ENCODE measurements around the gene LARP4B.

GRCh38 chr10:895324-895723, 36.2 kb downstream of the LARP4B start:
- TF ChIP-seq CTCF (IDR thresholded peaks at IDR 0.05 in 2 of 3, conservative IDR thresholded peaks at IDR 0.05 in 1 of 3; ENCODE audit: borderline replicate concordance in 1 of 3, insufficient read depth in 1 of 3, low read depth in 2 of 3, low read length in 2 of 3) (no peak), SRF (IDR thresholded peaks at IDR 0.05; ENCODE audit: low read depth) (no peak), MAX (IDR thresholded peaks at IDR 0.05) (no peak), EZH2phosphoT487 (IDR thresholded peaks at IDR 0.05; ENCODE audit: borderline replicate concordance) (no peak), JUND (IDR thresholded peaks at IDR 0.05) (no peak), ATF3 (IDR thresholded peaks at IDR 0.05) (no peak), RAD21 (IDR thresholded peaks at IDR 0.05; ENCODE audit: low read depth) (no peak), TCF7L2 (IDR thresholded peaks at IDR 0.05; ENCODE audit: borderline replicate concordance, extremely low read depth, insufficient read depth, insufficient read length) (no peak), POLR2A (IDR thresholded peaks at IDR 0.05; ENCODE audit: borderline replicate concordance, extremely low read depth, insufficient read depth, insufficient read length) (no peak), EZH2 (IDR thresholded peaks at IDR 0.05) (no peak), SIN3A (IDR thresholded peaks at IDR 0.05; ENCODE audit: low read depth) (no peak), ZFX (IDR thresholded peaks at IDR 0.05) (no peak)
- TF ChIP-seq, protein P1, sequence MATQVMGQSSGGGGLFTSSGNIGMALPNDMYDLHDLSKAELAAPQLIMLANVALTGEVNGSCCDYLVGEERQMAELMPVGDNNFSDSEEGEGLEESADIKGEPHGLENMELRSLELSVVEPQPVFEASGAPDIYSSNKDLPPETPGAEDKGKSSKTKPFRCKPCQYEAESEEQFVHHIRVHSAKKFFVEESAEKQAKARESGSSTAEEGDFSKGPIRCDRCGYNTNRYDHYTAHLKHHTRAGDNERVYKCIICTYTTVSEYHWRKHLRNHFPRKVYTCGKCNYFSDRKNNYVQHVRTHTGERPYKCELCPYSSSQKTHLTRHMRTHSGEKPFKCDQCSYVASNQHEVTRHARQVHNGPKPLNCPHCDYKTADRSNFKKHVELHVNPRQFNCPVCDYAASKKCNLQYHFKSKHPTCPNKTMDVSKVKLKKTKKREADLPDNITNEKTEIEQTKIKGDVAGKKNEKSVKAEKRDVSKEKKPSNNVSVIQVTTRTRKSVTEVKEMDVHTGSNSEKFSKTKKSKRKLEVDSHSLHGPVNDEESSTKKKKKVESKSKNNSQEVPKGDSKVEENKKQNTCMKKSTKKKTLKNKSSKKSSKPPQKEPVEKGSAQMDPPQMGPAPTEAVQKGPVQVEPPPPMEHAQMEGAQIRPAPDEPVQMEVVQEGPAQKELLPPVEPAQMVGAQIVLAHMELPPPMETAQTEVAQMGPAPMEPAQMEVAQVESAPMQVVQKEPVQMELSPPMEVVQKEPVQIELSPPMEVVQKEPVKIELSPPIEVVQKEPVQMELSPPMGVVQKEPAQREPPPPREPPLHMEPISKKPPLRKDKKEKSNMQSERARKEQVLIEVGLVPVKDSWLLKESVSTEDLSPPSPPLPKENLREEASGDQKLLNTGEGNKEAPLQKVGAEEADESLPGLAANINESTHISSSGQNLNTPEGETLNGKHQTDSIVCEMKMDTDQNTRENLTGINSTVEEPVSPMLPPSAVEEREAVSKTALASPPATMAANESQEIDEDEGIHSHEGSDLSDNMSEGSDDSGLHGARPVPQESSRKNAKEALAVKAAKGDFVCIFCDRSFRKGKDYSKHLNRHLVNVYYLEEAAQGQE (IDR thresholded peaks at IDR 0.05; ENCODE audit: low read depth): no peak

Measured in HCT116 (cell line).